GM23338 (cell line): ENCODE results near the gene ZNF334. TPM values are rescaled to one million over a fixed set of nuclear protein-coding genes. Genes with fewer than 3 reads are reported as not detected.
A peak's percentile ranks its signal among the peaks of the same experiment; 100 is the strongest.

ENCODE experiments used
- ATAC-seq: fragments of 200-7000 bp; cut with Tn5 transposase; 3 replicates; pipeline ENCODE4 v1.9.1; 2020
- DNase-seq: peaks from one replicate; pipeline ENCODE4 v3.0.0-alpha.2; 2015; ENCODE audit warnings: low spot score
- H2AFZ ChIP-seq: fragments of 200-600 bp; sonication (generic); 2 replicates; pipeline ENCODE4 v1.8.0; 2016; ENCODE audit warnings: antibody characterized with exemption, mild to moderate bottlenecking, moderate library complexity
- H3F3A ChIP-seq: fragments of 200-600 bp; sonication (generic); replicated peaks from 2 replicates; pipeline ENCODE4 v1.8.0; 2017; ENCODE audit warnings: antibody characterized with exemption, mixed run types, low read depth
- H3K27ac ChIP-seq: fragments of 200-600 bp; sonication (generic); 2 replicates; pipeline ENCODE4 v1.6.1; 2016; ENCODE audit warnings: low read depth
- H3K27me3 ChIP-seq: fragments of 200-600 bp; sonication (generic); 2 replicates; pipeline ENCODE4 v1.8.0; 2016; ENCODE audit warnings: mild to moderate bottlenecking, mixed run types, moderate library complexity; ENCODE audit not compliant: insufficient read depth
- H3K36me3 ChIP-seq: fragments of 200-600 bp; sonication (generic); 2 replicates; pipeline ENCODE4 v1.8.0; 2016; ENCODE audit warnings: mild to moderate bottlenecking; ENCODE audit not compliant: insufficient read depth
- H3K4me1 ChIP-seq: fragments of 200-600 bp; sonication (generic); 2 replicates; pipeline ENCODE4 v1.8.0; 2016; ENCODE audit warnings: mild to moderate bottlenecking, moderate library complexity; ENCODE audit not compliant: insufficient read depth
- H3K4me2 ChIP-seq: fragments of 200-600 bp; sonication (generic); 2 replicates; pipeline ENCODE4 v1.7.1; 2017; ENCODE audit warnings: mixed run types
- H3K4me3 ChIP-seq: fragments of 200-600 bp; sonication (generic); 2 replicates; pipeline ENCODE4 v1.6.1; 2016; ENCODE audit warnings: mixed run types
- H3K79me2 ChIP-seq: fragments of 200-600 bp; sonication (generic); replicated peaks from 2 replicates; pipeline ENCODE4 v1.8.0; 2017; ENCODE audit warnings: mild to moderate bottlenecking; ENCODE audit not compliant: insufficient read depth
- H3K9me2 ChIP-seq: fragments of 200-600 bp; sonication (generic); 2 replicates; pipeline ENCODE4 v1.8.0; 2017; ENCODE audit not compliant: insufficient read depth
- H4K20me1 ChIP-seq: fragments of 200-600 bp; sonication (generic); replicated peaks from 2 replicates; pipeline ENCODE4 v1.8.0; 2017; ENCODE audit warnings: mild to moderate bottlenecking; ENCODE audit not compliant: insufficient read depth
- H3K27ac Mint-ChIP-seq: 2 replicates; pipeline ENCODE4 v1.8.0; 2020; ENCODE audit warnings: inconsistent platforms, mild to moderate bottlenecking, moderate library complexity, mixed read lengths
- H3K27me3 Mint-ChIP-seq: 3 replicates; pipeline ENCODE4 v1.8.0; 2022; ENCODE audit warnings: low read depth, mild to moderate bottlenecking, moderate library complexity, mixed read lengths, inconsistent platforms; ENCODE audit not compliant: insufficient read depth, poor library complexity
- H3K36me3 Mint-ChIP-seq: 3 replicates; pipeline ENCODE4 v1.8.0; 2021; ENCODE audit warnings: low read depth, mild to moderate bottlenecking, inconsistent platforms, moderate library complexity, mixed read lengths
- H3K4me1 Mint-ChIP-seq: 3 replicates; pipeline ENCODE4 v1.8.0; 2020; ENCODE audit warnings: mild to moderate bottlenecking, inconsistent platforms, mixed read lengths
- H3K4me3 Mint-ChIP-seq: 3 replicates; pipeline ENCODE4 v1.8.0; 2021; ENCODE audit warnings: moderate library complexity, mild to moderate bottlenecking, inconsistent platforms, mixed read lengths
- H3K9me3 Mint-ChIP-seq: 3 replicates; pipeline ENCODE4 v1.8.0; 2020; ENCODE audit warnings: moderate library complexity, mild to moderate bottlenecking, inconsistent platforms, mixed read lengths
- CTCF ChIP-seq, 2 experiments: fragments of 200-600 bp in 1 of 2; sonication (generic) in 1 of 2; conservative IDR thresholded peaks; 2 replicates each; pipeline versions ENCODE4 v1.5.1 to v1.6.1; 2016 to 2017; ENCODE audit warnings: antibody characterized with exemption in 2 of 2, low read depth in 2 of 2, mild to moderate bottlenecking in 2 of 2, moderate library complexity in 1 of 2
- EZH2phosphoT487 ChIP-seq: fragments of 200-600 bp; sonication (generic); IDR thresholded peaks from one replicate; pipeline ENCODE4 v1.8.1; 2018; ENCODE audit warnings: antibody characterized with exemption; ENCODE audit not compliant: unreplicated experiment
- ZNF331 ChIP-seq: fragments of 250-450 bp; sonication (Bioruptor Pico); IDR thresholded peaks from 2 replicates; pipeline ENCODE4 v1.5.0; 2020; ENCODE audit warnings: low read depth, mild to moderate bottlenecking, moderate library complexity
- polyA plus RNA-seq: library from polyadenylated mRNA; unstranded; fragments of >200 nt; fragmentation: Nextera tagmentation; extraction: Ambion mirVana; gene quantifications from 2 replicates; pipeline ENCODE4 v1.2.1, GENCODE V29; 2016
- total RNA-seq: library from RNA; depleted of rRNA; stranded (reverse); fragments of >200 nt; shearing (Covaris generic); gene quantifications from 2 replicates; pipeline ENCODE4 v1.2.3, GENCODE V29; 2014
- TF ChIP-seq, protein P1 (sequence below): IDR thresholded peaks from one replicate; pipeline ENCODE4 v1.6.1; 2018; ENCODE audit warnings: antibody characterized with exemption; ENCODE audit not compliant: unreplicated experiment
- TF ChIP-seq, protein P2 (sequence below): fragments of 250-450 bp; sonication (Bioruptor Pico); IDR thresholded peaks from 2 replicates; pipeline ENCODE4 v1.5.0; 2020; ENCODE audit warnings: mild to moderate bottlenecking, moderate library complexity

Gene ZNF334
- total and polyA plus RNA-seq, 2 experiments from 2014 or later, result 12.4 to 19.1 TPM

DNA sequence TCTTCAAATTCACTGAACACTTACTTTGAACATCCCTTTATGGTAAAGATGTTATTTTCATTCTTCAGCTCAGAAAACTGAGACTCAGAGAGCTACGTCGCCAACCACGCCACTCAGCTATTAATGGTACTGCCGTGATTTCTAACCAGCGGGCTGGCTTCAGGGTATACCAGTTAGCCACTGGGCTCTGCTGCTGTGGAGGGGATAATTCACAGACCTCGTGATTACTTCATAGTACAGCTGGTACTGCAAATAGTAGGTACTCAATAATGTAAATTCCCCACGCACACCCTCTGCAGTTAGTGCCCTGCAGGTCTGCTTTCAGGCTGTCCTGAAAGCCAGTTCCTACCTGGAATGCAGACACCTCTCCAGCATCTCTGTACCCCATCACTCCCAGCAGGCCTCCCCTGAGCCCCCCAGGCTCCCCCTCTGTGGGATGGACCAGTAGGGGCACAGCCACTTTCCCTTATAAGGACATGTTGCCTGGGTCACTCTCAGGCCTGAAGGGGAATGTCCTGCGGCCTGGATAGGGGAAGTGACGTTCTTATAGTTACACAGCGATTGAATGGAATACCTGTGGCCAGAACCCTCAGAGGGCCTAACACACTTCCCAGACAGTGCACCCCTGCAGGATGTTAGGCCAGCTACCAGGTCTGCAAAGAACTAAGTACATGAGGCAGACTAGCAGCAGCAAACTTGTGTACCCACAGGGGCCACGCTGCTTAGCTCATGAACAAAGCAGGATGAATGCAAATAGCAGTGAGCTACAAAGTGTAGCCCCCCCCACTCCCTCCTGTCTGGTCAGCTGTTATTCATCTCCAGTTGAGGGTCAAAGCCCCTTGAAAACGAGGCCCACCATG lies 38.4 kb upstream of the ZNF334 start:
- H3K27me3 ChIP-seq, result no peaks in the 10 kb centered on the region
- H3K9me3 Mint-ChIP-seq, result no peaks in the 10 kb centered on the region; the same call in 2 of the 3 replicates
- H3K27ac ChIP-seq, result peak overlapping the region; percentile 72
- no peaks in the 10 kb centered on the region for H3K36me3 Mint-ChIP-seq
- H3K9me2 ChIP-seq, result no peaks in the 10 kb centered on the region
- H3K4me1 Mint-ChIP-seq, result peaks cover 43% of the 10 kb centered on the region
- no peaks in the 10 kb centered on the region for H3F3A ChIP-seq
- H2AFZ ChIP-seq, result peak overlapping the region; percentile 1; the same call in 1 of the 2 replicates
- no peaks in the 10 kb centered on the region for H3K36me3 ChIP-seq
- no peak overlapping the region for H3K4me3 ChIP-seq
- peak overlapping the region; percentile 94 for H3K27ac Mint-ChIP-seq
- peaks cover 57% of the 10 kb centered on the region for H3K4me1 ChIP-seq
- peak; percentile 71 for ATAC-seq
- H3K4me3 Mint-ChIP-seq, result no peak overlapping the region; the same call in 2 of the 3 replicates
- no peaks in the 10 kb centered on the region for H4K20me1 ChIP-seq
- H3K79me2 ChIP-seq, result no peaks in the 10 kb centered on the region
- peaks cover 13% of the 10 kb centered on the region for H3K27me3 Mint-ChIP-seq
- peak; percentile 69 for DNase-seq
- H3K4me2 ChIP-seq, result peak overlapping the region; percentile 49
- TF ChIP-seq ZNF331 (CRISPR knock-in tag), result no peak
- TF ChIP-seq, protein P1, sequence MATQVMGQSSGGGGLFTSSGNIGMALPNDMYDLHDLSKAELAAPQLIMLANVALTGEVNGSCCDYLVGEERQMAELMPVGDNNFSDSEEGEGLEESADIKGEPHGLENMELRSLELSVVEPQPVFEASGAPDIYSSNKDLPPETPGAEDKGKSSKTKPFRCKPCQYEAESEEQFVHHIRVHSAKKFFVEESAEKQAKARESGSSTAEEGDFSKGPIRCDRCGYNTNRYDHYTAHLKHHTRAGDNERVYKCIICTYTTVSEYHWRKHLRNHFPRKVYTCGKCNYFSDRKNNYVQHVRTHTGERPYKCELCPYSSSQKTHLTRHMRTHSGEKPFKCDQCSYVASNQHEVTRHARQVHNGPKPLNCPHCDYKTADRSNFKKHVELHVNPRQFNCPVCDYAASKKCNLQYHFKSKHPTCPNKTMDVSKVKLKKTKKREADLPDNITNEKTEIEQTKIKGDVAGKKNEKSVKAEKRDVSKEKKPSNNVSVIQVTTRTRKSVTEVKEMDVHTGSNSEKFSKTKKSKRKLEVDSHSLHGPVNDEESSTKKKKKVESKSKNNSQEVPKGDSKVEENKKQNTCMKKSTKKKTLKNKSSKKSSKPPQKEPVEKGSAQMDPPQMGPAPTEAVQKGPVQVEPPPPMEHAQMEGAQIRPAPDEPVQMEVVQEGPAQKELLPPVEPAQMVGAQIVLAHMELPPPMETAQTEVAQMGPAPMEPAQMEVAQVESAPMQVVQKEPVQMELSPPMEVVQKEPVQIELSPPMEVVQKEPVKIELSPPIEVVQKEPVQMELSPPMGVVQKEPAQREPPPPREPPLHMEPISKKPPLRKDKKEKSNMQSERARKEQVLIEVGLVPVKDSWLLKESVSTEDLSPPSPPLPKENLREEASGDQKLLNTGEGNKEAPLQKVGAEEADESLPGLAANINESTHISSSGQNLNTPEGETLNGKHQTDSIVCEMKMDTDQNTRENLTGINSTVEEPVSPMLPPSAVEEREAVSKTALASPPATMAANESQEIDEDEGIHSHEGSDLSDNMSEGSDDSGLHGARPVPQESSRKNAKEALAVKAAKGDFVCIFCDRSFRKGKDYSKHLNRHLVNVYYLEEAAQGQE, result peak; percentile 8

- no peak for ATAC-seq
- no peaks in the 10 kb centered on the region for H4K20me1 ChIP-seq
- peaks cover 51% of the 10 kb centered on the region for H3K4me1 ChIP-seq
- no peak within 1 kb of the TSS for H3K4me3 Mint-ChIP-seq
- no peaks in the 10 kb centered on the region for H3K27me3 ChIP-seq
- H3K9me2 ChIP-seq, result no peaks in the 10 kb centered on the region
- no peaks in the 10 kb centered on the region for H3K36me3 ChIP-seq
- H3F3A ChIP-seq, result no peaks in the 10 kb centered on the region
- no peak within 1 kb of the TSS for H3K4me3 ChIP-seq
- H3K4me2 ChIP-seq, result peak within 1 kb of the TSS; percentile 49
- no peaks in the 10 kb centered on the region for H3K79me2 ChIP-seq
- H3K9me3 Mint-ChIP-seq, result no peaks in the 10 kb centered on the region
- peaks cover 13% of the 10 kb centered on the region for H3K27me3 Mint-ChIP-seq
- H3K36me3 Mint-ChIP-seq, result no peaks in the 10 kb centered on the region
- 0 out of 2 replicates have a peak within 1 kb of the TSS, but pooled peaks have one; percentile 94 for H3K27ac Mint-ChIP-seq
- H3K27ac ChIP-seq, result peak within 1 kb of the TSS; percentile 72
- H3K4me1 Mint-ChIP-seq, result peaks cover 35% of the 10 kb centered on the region
- no peak for DNase-seq
- peak within 1 kb of the TSS; percentile 7; the same call in 1 of the 2 replicates for H2AFZ ChIP-seq
- TF ChIP-seq, protein P2, sequence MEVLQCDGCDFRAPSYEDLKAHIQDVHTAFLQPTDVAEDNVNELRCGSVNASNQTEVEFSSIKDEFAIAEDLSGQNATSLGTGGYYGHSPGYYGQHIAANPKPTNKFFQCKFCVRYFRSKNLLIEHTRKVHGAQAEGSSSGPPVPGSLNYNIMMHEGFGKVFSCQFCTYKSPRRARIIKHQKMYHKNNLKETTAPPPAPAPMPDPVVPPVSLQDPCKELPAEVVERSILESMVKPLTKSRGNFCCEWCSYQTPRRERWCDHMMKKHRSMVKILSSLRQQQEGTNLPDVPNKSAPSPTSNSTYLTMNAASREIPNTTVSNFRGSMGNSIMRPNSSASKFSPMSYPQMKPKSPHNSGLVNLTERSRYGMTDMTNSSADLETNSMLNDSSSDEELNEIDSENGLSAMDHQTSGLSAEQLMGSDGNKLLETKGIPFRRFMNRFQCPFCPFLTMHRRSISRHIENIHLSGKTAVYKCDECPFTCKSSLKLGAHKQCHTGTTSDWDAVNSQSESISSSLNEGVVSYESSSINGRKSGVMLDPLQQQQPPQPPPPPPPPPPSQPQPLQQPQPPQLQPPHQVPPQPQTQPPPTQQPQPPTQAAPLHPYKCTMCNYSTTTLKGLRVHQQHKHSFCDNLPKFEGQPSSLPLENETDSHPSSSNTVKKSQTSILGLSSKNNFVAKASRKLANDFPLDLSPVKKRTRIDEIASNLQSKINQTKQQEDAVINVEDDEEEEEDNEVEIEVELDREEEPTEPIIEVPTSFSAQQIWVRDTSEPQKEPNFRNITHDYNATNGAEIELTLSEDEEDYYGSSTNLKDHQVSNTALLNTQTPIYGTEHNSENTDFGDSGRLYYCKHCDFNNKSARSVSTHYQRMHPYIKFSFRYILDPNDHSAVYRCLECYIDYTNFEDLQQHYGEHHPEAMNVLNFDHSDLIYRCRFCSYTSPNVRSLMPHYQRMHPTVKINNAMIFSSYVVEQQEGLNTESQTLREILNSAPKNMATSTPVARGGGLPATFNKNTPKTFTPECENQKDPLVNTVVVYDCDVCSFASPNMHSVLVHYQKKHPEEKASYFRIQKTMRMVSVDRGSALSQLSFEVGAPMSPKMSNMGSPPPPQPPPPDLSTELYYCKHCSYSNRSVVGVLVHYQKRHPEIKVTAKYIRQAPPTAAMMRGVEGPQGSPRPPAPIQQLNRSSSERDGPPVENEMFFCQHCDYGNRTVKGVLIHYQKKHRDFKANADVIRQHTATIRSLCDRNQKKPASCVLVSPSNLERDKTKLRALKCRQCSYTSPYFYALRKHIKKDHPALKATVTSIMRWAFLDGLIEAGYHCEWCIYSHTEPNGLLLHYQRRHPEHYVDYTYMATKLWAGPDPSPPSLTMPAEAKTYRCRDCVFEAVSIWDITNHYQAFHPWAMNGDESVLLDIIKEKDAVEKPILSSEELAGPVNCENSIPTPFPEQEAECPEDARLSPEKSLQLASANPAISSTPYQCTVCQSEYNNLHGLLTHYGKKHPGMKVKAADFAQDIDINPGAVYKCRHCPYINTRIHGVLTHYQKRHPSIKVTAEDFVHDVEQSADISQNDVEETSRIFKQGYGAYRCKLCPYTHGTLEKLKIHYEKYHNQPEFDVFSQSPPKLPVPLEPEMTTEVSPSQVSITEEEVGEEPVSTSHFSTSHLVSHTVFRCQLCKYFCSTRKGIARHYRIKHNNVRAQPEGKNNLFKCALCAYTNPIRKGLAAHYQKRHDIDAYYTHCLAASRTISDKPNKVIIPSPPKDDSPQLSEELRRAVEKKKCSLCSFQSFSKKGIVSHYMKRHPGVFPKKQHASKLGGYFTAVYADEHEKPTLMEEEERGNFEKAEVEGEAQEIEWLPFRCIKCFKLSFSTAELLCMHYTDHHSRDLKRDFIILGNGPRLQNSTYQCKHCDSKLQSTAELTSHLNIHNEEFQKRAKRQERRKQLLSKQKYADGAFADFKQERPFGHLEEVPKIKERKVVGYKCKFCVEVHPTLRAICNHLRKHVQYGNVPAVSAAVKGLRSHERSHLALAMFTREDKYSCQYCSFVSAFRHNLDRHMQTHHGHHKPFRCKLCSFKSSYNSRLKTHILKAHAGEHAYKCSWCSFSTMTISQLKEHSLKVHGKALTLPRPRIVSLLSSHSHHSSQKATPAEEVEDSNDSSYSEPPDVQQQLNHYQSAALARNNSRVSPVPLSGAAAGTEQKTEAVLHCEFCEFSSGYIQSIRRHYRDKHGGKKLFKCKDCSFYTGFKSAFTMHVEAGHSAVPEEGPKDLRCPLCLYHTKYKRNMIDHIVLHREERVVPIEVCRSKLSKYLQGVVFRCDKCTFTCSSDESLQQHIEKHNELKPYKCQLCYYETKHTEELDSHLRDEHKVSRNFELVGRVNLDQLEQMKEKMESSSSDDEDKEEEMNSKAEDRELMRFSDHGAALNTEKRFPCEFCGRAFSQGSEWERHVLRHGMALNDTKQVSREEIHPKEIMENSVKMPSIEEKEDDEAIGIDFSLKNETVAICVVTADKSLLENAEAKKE (CRISPR knock-in tag), result no peak
- TF ChIP-seq EZH2phosphoT487 (no peak), CTCF (conservative IDR thresholded peaks at IDR 0.05; ENCODE audit: low read depth in 2 of 2) (no peak)
These were observed 37.1 kb upstream of the ZNF334 start, which contains the start of gene OCSTAMP for GRCh38 chr20:46550461-46550860. Gene OCSTAMP (minus strand): TSS chr20:46550654. CDS start chr20:46550560, 94 bp downstream.
